Activated CD8-positive, alpha-beta memory T cell treated with anti-CD3 and anti-CD28 coated beads, Interleukin-2, amount 50 U/mL, for 1 hour (primary cell): ENCODE data around the gene SERPINB13.

Experiments used
- DNase-seq: peaks from one replicate; pipeline ENCODE4 v3.0.0-alpha.2; 2020; ENCODE audit errors: extremely low read depth

SERPINB13 gene

GRCh38 chr18:63646936-63647335 is 59.8 kb downstream of the SERPINB13 start:
- DNase-seq, result no peak

DNA sequence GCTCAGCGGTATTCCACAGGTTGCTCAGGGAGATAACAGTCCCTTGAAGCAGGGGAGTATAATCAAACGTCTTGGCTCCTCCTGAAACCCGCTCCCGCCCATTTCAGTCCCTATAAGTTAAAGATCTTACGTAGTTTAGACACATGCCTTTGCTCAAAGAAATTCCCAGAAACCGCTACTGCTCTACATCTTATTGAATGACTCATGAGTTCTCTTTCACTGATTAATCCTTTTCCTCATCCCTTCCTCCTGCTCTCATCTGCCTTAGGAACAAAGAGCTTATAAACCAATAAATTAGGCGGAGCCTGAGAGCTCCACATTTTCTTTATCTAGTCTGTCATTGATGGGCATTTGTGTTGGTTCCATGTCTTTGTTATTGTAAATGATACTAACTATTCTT is 61.1 kb downstream of the SERPINB13 start:
- DNase-seq, result no peak
